IMR-90 (cell line): Measurements from ENCODE around the gene ZNF618. TPM values are rescaled to one million over a fixed set of nuclear protein-coding genes. Genes with fewer than 3 reads are reported as not detected.

ENCODE experiments used
- ATAC-seq: fragments of 200-7000 bp; cut with Tn5 transposase; 2 replicates; pipeline ENCODE4 v1.9.1; 2020; ENCODE audit warnings: low read depth, mild to moderate bottlenecking, moderate library complexity
- BruUV-seq: library from RNA; stranded (reverse); fragments of 400-500 nt; replicated peaks from 2 replicates; lab custom pipeline; 2021; lab: Mats Ljungman, UMichigan
- CTCF ChIA-PET: fragments of 300-600 bp; formaldehyde crosslinking; extraction: SDS; loops from one replicate; lab custom pipeline; 2021; ENCODE audit warnings: antibody characterized with exemption; lab: Yijun Ruan, JAX
- POLR2A ChIA-PET: fragments of 300-600 bp; sonication (Branson Sonifier 250); formaldehyde crosslinking; loops from one replicate; lab custom pipeline; 2022; ENCODE audit warnings: antibody characterized with exemption; ENCODE audit not compliant: unreplicated experiment; lab: Charles Lee
- DNase-seq: peaks from one replicate; pipeline ENCODE4 v3.0.0; 2013
- H2AFZ ChIP-seq: replicated peaks from 2 replicates; pipeline ENCODE3; 2013; ENCODE audit warnings: low read length, mild to moderate bottlenecking; ENCODE audit not compliant: poor library complexity
- H2AK5ac ChIP-seq: 2 replicates; pipeline ENCODE4 v1.6.1; 2013; ENCODE audit warnings: low read depth, low read length, inconsistent platforms
- H2AK9ac ChIP-seq: replicated peaks from 2 replicates; pipeline ENCODE3; 2013; ENCODE audit warnings: mild to moderate bottlenecking, low read depth, low read length, moderate library complexity; ENCODE audit not compliant: poor library complexity
- H2BK120ac ChIP-seq: 2 replicates; pipeline ENCODE4 v1.6.1; 2013; ENCODE audit warnings: low read depth, low read length, inconsistent platforms
- H2BK15ac ChIP-seq: 3 replicates; pipeline ENCODE4 v1.6.1; 2013; ENCODE audit warnings: low read depth, low read length, inconsistent platforms
- H2BK20ac ChIP-seq: 2 replicates; pipeline ENCODE4 v1.6.1; 2013; ENCODE audit warnings: low read depth, mild to moderate bottlenecking, inconsistent platforms, low read length, moderate library complexity
- H2BK5ac ChIP-seq: 2 replicates; pipeline ENCODE4 v1.6.1; 2013; ENCODE audit warnings: mild to moderate bottlenecking, low read depth, low read length, inconsistent platforms; ENCODE audit not compliant: poor library complexity, severe bottlenecking
- H3K14ac ChIP-seq: replicated peaks from 2 replicates; pipeline ENCODE4 v1.6.1; 2013; ENCODE audit warnings: low read depth, low read length, inconsistent platforms
- H3K18ac ChIP-seq: 2 replicates; pipeline ENCODE4 v1.6.1; 2013; ENCODE audit warnings: low read depth, low read length, control low read depth
- H3K23ac ChIP-seq: 2 replicates; pipeline ENCODE4 v1.6.1; 2013; ENCODE audit warnings: low read depth, low read length, inconsistent platforms
- H3K27ac ChIP-seq: 2 replicates; pipeline ENCODE4 v1.5.1; 2013; ENCODE audit warnings: mild to moderate bottlenecking, control low read depth, low read length; ENCODE audit not compliant: insufficient read depth
- H3K27me3 ChIP-seq: 2 replicates; pipeline ENCODE4 v1.6.1; 2013; ENCODE audit warnings: low read length; ENCODE audit not compliant: control insufficient read depth, insufficient read depth
- H3K36me3 ChIP-seq: 2 replicates; pipeline ENCODE4 v1.6.1; 2013; ENCODE audit warnings: low read length, mixed read lengths; ENCODE audit not compliant: control insufficient read depth, insufficient read depth
- H3K4ac ChIP-seq: 2 replicates; pipeline ENCODE4 v1.6.1; 2013; ENCODE audit warnings: low read depth, low read length, inconsistent platforms
- H3K4me1 ChIP-seq: 2 replicates; pipeline ENCODE4 v1.6.1; 2013; ENCODE audit warnings: low read length, mixed read lengths; ENCODE audit not compliant: control insufficient read depth, insufficient read depth
- H3K4me2 ChIP-seq: 2 replicates; pipeline ENCODE4 v1.6.1; 2013; ENCODE audit warnings: low read depth, mild to moderate bottlenecking, control low read depth, low read length, moderate library complexity
- H3K4me3 ChIP-seq: 2 replicates; pipeline ENCODE4 v1.5.1; 2013; ENCODE audit warnings: low read depth, mild to moderate bottlenecking, control low read depth, low read length, moderate library complexity; ENCODE audit not compliant: insufficient read depth
- H3K56ac ChIP-seq: 2 replicates; pipeline ENCODE4 v1.6.1; 2013; ENCODE audit warnings: low read length, inconsistent platforms; ENCODE audit not compliant: insufficient read depth; ENCODE audit errors: extremely low read depth
- H3K79me1 ChIP-seq, 2 experiments: 2 replicates each; pipeline ENCODE4 v1.6.1; 2013; ENCODE audit warnings: low read length in 2 of 2, inconsistent platforms in 1 of 2, low read depth in 1 of 2
- H3K9ac ChIP-seq: 2 replicates; pipeline ENCODE4 v1.6.1; 2013; ENCODE audit warnings: low read depth, low read length, control low read depth
- H3K9me1 ChIP-seq: 2 replicates; pipeline ENCODE4 v1.6.1; 2013; ENCODE audit warnings: low read length, inconsistent platforms; ENCODE audit not compliant: insufficient read depth
- H3K9me3 ChIP-seq: 2 replicates; pipeline ENCODE4 v1.6.1; 2013; ENCODE audit warnings: low read length; ENCODE audit not compliant: control insufficient read depth, insufficient read depth
- H4K20me1 ChIP-seq: 2 replicates; pipeline ENCODE4 v1.6.1; 2013; ENCODE audit warnings: low read length, inconsistent platforms; ENCODE audit not compliant: insufficient read depth
- H4K5ac ChIP-seq: 2 replicates; pipeline ENCODE4 v1.6.1; 2013; ENCODE audit warnings: mild to moderate bottlenecking, low read depth, low read length, control low read depth
- H4K8ac ChIP-seq, 2 experiments: 2 replicates each; pipeline ENCODE4 v1.6.1; 2013; ENCODE audit warnings: low read depth in 2 of 2, low read length in 2 of 2, control low read depth in 1 of 2, inconsistent platforms in 1 of 2
- H4K91ac ChIP-seq: 2 replicates; pipeline ENCODE4 v1.6.1; 2013; ENCODE audit warnings: low read depth, low read length, inconsistent platforms; ENCODE audit not compliant: insufficient read depth
- CEBPB ChIP-seq: IDR thresholded peaks from 2 replicates; pipeline ENCODE4 v1.6.1; 2012; ENCODE audit warnings: low read depth, low read length, improper control_type of control experiment
- CHD1 ChIP-seq: IDR thresholded peaks from 2 replicates; pipeline ENCODE4 v1.6.1; 2012; ENCODE audit warnings: low read depth, low read length, improper control_type of control experiment
- CTCF ChIP-seq: conservative IDR thresholded peaks from 2 replicates; pipeline ENCODE4 v1.5.1; 2012; ENCODE audit warnings: mild to moderate bottlenecking, low read depth, low read length, improper control_type of control experiment
- ELK1 ChIP-seq: fragments of 150-350 bp; IDR thresholded peaks from 2 replicates; pipeline ENCODE4 v1.6.1; 2016; ENCODE audit warnings: low read depth, mild to moderate bottlenecking, low read length, moderate library complexity, borderline replicate concordance
- FOS ChIP-seq: fragments of 150-350 bp; IDR thresholded peaks from 2 replicates; pipeline ENCODE4 v1.6.1; 2016; ENCODE audit warnings: low read depth, low read length
- MAFK ChIP-seq: IDR thresholded peaks from 2 replicates; pipeline ENCODE4 v1.6.1; 2012; ENCODE audit warnings: low read depth, low read length, improper control_type of control experiment
- MAZ ChIP-seq: IDR thresholded peaks from 2 replicates; pipeline ENCODE4 v1.6.1; 2012; ENCODE audit warnings: low read depth, mild to moderate bottlenecking, low read length, improper control_type of control experiment, moderate library complexity, borderline replicate concordance
- NFE2L2 ChIP-seq: fragments of 150-350 bp; IDR thresholded peaks from 2 replicates; pipeline ENCODE4 v1.6.1; 2016; ENCODE audit warnings: low read depth, mild to moderate bottlenecking, low read length
- POLR2A ChIP-seq: IDR thresholded peaks from 2 replicates; pipeline ENCODE4 v1.6.1; 2012; ENCODE audit warnings: mild to moderate bottlenecking, low read depth, low read length
- RAD21 ChIP-seq: IDR thresholded peaks from 2 replicates; pipeline ENCODE4 v1.6.1; 2012; ENCODE audit warnings: low read length, improper control_type of control experiment
- RCOR1 ChIP-seq: IDR thresholded peaks from 2 replicates; pipeline ENCODE4 v1.6.1; 2012; ENCODE audit warnings: mild to moderate bottlenecking, low read length, improper control_type of control experiment; ENCODE audit not compliant: insufficient replicate concordance
- RFX5 ChIP-seq: IDR thresholded peaks from 2 replicates; pipeline ENCODE4 v1.8.0; 2012; ENCODE audit warnings: low read depth, mild to moderate bottlenecking, low read length, moderate library complexity
- SMC3 ChIP-seq: fragments of 150-350 bp; IDR thresholded peaks from 2 replicates; pipeline ENCODE4 v1.6.1; 2016; ENCODE audit warnings: low read depth, mild to moderate bottlenecking, antibody characterized with exemption, low read length, moderate library complexity
- USF2 ChIP-seq: fragments of 150-350 bp; IDR thresholded peaks from 2 replicates; pipeline ENCODE4 v1.6.1; 2017; ENCODE audit warnings: mild to moderate bottlenecking, antibody characterized with exemption, low read length, low read depth
- WGBS, 2 experiments: methylation state at CpG; one replicate each; pipeline versions ENCODE4 v1.1.5 to v1.1.7; 2013; ENCODE audit warnings: missing lambda C conversion rate in 2 of 2; ENCODE audit not compliant: insufficient read length in 1 of 2; ENCODE audit errors: extremely low coverage in 2 of 2; 5-methylcytosine and 5-hydroxymethylcytosine counted together
- dilution Hi-C: fragments of 300-500 bp; cut with HindIII; formaldehyde crosslinking; loops from one replicate; pipeline ENCODE4 v1.14.3; 2018; ENCODE audit warnings: low sequenced_read_pairs; ENCODE audit not compliant: unreplicated experiment
- in situ Hi-C: fragments of 300-500 bp; cut with MboI; formaldehyde crosslinking; loops from 3 replicates; pipeline ENCODE4 v1.14.3; 2019; ENCODE audit warnings: low sequenced_read_pairs, inconsistent platforms, mixed read lengths
- intact Hi-C: fragments of 100-400 bp; cut with micrococcal nuclease; formaldehyde crosslinking; loops from 2 replicates; pipeline ENCODE4 v1.10.0; 2022
- polyA plus RNA-seq, 3 experiments: library from polyadenylated mRNA; depleted of rRNA; stranded (reverse); fragments of >200 nt; gene quantifications; 2 replicates each; pipeline ENCODE4 v1.2.3, GENCODE V29; 2012; ENCODE audit warnings: low replicate concordance in 1 of 3
- total RNA-seq: library from RNA; depleted of rRNA; stranded (reverse); fragments of >200 nt; gene quantifications from 2 replicates; pipeline ENCODE4 v1.2.3, GENCODE V29; 2012

ZNF618 gene
- total and polyA plus RNA-seq, 2 of the 4 experiments (the other 2 are of a cell fraction), result 8.2 to 9.4 TPM

- WGBS, 2 experiments, result 100% methylated on average over 1 of the region's 4 CpGs; no CpG with 5 or more reads in 1 of the 2 experiments
- Histone ChIP-seq H3K27me3 (no peaks in the 10 kb centered on the region), H2AK5ac (no peak overlapping the region), H4K91ac (no peak overlapping the region), H3K9ac (no peak overlapping the region), H3K36me3 (peaks cover 56% of the 10 kb centered on the region), H2BK20ac (no peak overlapping the region), H3K4me1 (no peaks in the 10 kb centered on the region), H3K4me2 (no peak overlapping the region), H3K4me3 (no peak overlapping the region), H3K4ac (no peak overlapping the region), H2BK15ac (no peak overlapping the region), H4K5ac (no peak overlapping the region), H2AK9ac (no peak overlapping the region), H3K9me3 (peaks cover 4% of the 10 kb centered on the region; the same call in 1 of the 2 replicates), H3K18ac (no peak overlapping the region), H2BK120ac (no peak overlapping the region), H4K20me1 (no peaks in the 10 kb centered on the region; the same call in 1 of the 2 replicates), H2BK5ac (no peak overlapping the region), H3K9me1 (peaks cover 9% of the 10 kb centered on the region), H3K56ac (no peak overlapping the region), H3K23ac (no peak overlapping the region), H3K14ac (no peak overlapping the region), H3K27ac (no peak overlapping the region), H2AFZ (no peak overlapping the region), H4K8ac (no peak overlapping the region), H3K79me1 (peaks cover 0 to 7% of the 10 kb centered on the region in 2 experiments; a peak in 3 of 4 replicates)
- in situ Hi-C loops (no loop called here), dilution Hi-C loops (no loop called here), intact Hi-C loops (no loop called here)
- TF ChIP-seq SMC3, result no peak
- no peak for TF ChIP-seq RFX5
- no peak for TF ChIP-seq MAFK
- TF ChIP-seq CTCF, result no peak
- TF ChIP-seq USF2, result no peak
- no peak for TF ChIP-seq FOS
- TF ChIP-seq MAZ, result no peak
- TF ChIP-seq RCOR1, result no peak
- TF ChIP-seq CHD1, result no peak
- no peak for TF ChIP-seq ELK1
- no peak for TF ChIP-seq RAD21
- TF ChIP-seq NFE2L2, result no peak
- no peak for TF ChIP-seq CEBPB
- no peak for TF ChIP-seq POLR2A
- CTCF ChIA-PET, result no interaction called here
- BruUV-seq, result no TSS peak
- ATAC-seq (no peak), DNase-seq (no peak)
- POLR2A ChIA-PET, result no interaction called here
These were observed 151.9 kb downstream of the ZNF618 start for GRCh38 chr9:114027863-114028465.
